Activated gamma-delta T cell treated with Interleukin-2 at 50 U/mL for 16 hours (primary cell): Measurements from ENCODE around the gene NIPAL1.
A peak's percentile ranks its signal among the peaks of the same experiment; 100 is the strongest.

Experiments used
- DNase-seq: peaks from one replicate; pipeline ENCODE4 v3.0.0-alpha.2; 2020

Gene NIPAL1

GRCh38 chr4:48028696-48029095, 12.1 kb downstream of the NIPAL1 start:
- no peak for DNase-seq

GRCh38 chr4:48030470-48030869, 13.9 kb downstream of the NIPAL1 start:
- no peak for DNase-seq

- DNase-seq = no peak
These were observed 15.4 kb downstream of the NIPAL1 start for GRCh38 chr4:48031802-48032525.

GRCh38 chr4:48032721-48033120, 16.1 kb downstream of the NIPAL1 start:
- no peak for DNase-seq

- no peak for DNase-seq
These were observed 16.8 kb downstream of the NIPAL1 start for GRCh38 chr4:48033412-48033811.

- DNase-seq = peak; percentile 66
These were observed 17.3 kb downstream of the NIPAL1 start for GRCh38 chr4:48033825-48034413.

GRCh38 chr4:48035952-48036351, 19.4 kb downstream of the NIPAL1 start:
- DNase-seq = no peak

GRCh38 chr4:48037117-48037462, 20.5 kb downstream of the NIPAL1 start:
- no peak for DNase-seq

GRCh38 chr4:48038666-48039065, 22.1 kb downstream of the NIPAL1 start:
- no peak for DNase-seq

GRCh38 chr4:48039561-48039960, 23.0 kb downstream of the NIPAL1 start:
- DNase-seq = no peak

GRCh38 chr4:48041535-48042137, 25.1 kb downstream of the NIPAL1 start:
- DNase-seq = no peak

GRCh38 chr4:48042979-48043461, 26.4 kb downstream of the NIPAL1 start:
- no peak for DNase-seq

GRCh38 chr4:48043504-48043903, 26.9 kb downstream of the NIPAL1 start:
- no peak for DNase-seq

GRCh38 chr4:48044298-48044697, 27.7 kb downstream of the NIPAL1 start:
- no peak for DNase-seq

GRCh38 chr4:48046059-48046458, 29.5 kb downstream of the NIPAL1 start:
- DNase-seq = no peak

GRCh38 chr4:48047421-48047844, 30.9 kb downstream of the NIPAL1 start:
- DNase-seq = peak; percentile 66

GRCh38 chr4:48047896-48048295, 31.3 kb downstream of the NIPAL1 start:
- no peak for DNase-seq

- no peak for DNase-seq
These were observed 32.9 kb downstream of the NIPAL1 start for GRCh38 chr4:48049483-48049882.

GRCh38 chr4:48051078-48051477, 34.5 kb downstream of the NIPAL1 start:
- DNase-seq = no peak

- no peak for DNase-seq
These were observed 42.3 kb downstream of the NIPAL1 start for GRCh38 chr4:48058617-48059530.

- no peak for DNase-seq
These were observed 47.8 kb downstream of the NIPAL1 start for GRCh38 chr4:48064349-48064748.

GRCh38 chr4:48065587-48066052, 49.0 kb downstream of the NIPAL1 start:
- DNase-seq = no peak

GRCh38 chr4:48067536-48067935, 51.0 kb downstream of the NIPAL1 start:
- no peak for DNase-seq
